ENCODE measurements around the gene CTNND2.

The CTNND2 gene

GRCh38 chr5:11509793-11510192, 394.5 kb downstream of the CTNND2 start:
- DNase-seq = no peak

- no peak for DNase-seq
Measured at GRCh38 chr5:11507156-11507910, 396.9 kb downstream of the CTNND2 start.

GRCh38 chr5:11504886-11505193, 399.4 kb downstream of the CTNND2 start:
- DNase-seq = no peak

- DNase-seq = no peak
Measured at GRCh38 chr5:11504065-11504885, 400.0 kb downstream of the CTNND2 start.

GRCh38 chr5:11502783-11503182, 401.5 kb downstream of the CTNND2 start:
- no peak for DNase-seq

GRCh38 chr5:11497651-11498050, 406.6 kb downstream of the CTNND2 start:
- no peak for DNase-seq

GRCh38 chr5:11496137-11496719, 408.0 kb downstream of the CTNND2 start:
- DNase-seq = no peak

GRCh38 chr5:11494340-11494739, 409.9 kb downstream of the CTNND2 start:
- no peak for DNase-seq

GRCh38 chr5:11491404-11492075, 412.7 kb downstream of the CTNND2 start:
- no peak for DNase-seq

- DNase-seq = no peak
Measured at GRCh38 chr5:11483630-11484029, 420.6 kb downstream of the CTNND2 start.

GRCh38 chr5:11482011-11482410, 422.2 kb downstream of the CTNND2 start:
- DNase-seq = no peak

- DNase-seq = no peak
Measured at GRCh38 chr5:11477786-11478185, 426.5 kb downstream of the CTNND2 start.

GRCh38 chr5:11476866-11477265, 427.4 kb downstream of the CTNND2 start:
- no peak for DNase-seq

- no peak for DNase-seq
Measured at GRCh38 chr5:11468334-11469039, 435.8 kb downstream of the CTNND2 start.

GRCh38 chr5:11467588-11467987, 436.7 kb downstream of the CTNND2 start:
- no peak for DNase-seq

GRCh38 chr5:11459716-11460115, 444.5 kb downstream of the CTNND2 start:
- no peak for DNase-seq

- no peak for DNase-seq
Measured at GRCh38 chr5:11455505-11455904, 448.7 kb downstream of the CTNND2 start.

GRCh38 chr5:11452852-11453251, 451.4 kb downstream of the CTNND2 start:
- DNase-seq = no peak

- no peak for DNase-seq
Measured at GRCh38 chr5:11449966-11450365, 454.3 kb downstream of the CTNND2 start.

- no peak for DNase-seq
Measured at GRCh38 chr5:11449217-11449616, 455.0 kb downstream of the CTNND2 start.

GRCh38 chr5:11443831-11444230, 460.4 kb downstream of the CTNND2 start:
- no peak for DNase-seq

- no peak for DNase-seq
Measured at GRCh38 chr5:11432116-11432515, 472.1 kb downstream of the CTNND2 start.

- no peak for DNase-seq
Measured at GRCh38 chr5:11429254-11429653, 475.0 kb downstream of the CTNND2 start.
